ENCODE results near the gene TFPI. TPM values are rescaled to one million over a fixed set of nuclear protein-coding genes. Genes with fewer than 3 reads are reported as not detected.
A peak's percentile ranks its signal among the peaks of the same experiment; 100 is the strongest.

Gene TFPI
- total RNA-seq, 1 experiment from 2014 or later, result 129 TPM

- intact Hi-C loops (cut with micrococcal nuclease; ENCODE audit: unreplicated experiment), result no loop called here
- DNase-seq (ENCODE audit: low read depth, low spot score), result no peak
- H3K9me3 ChIP-seq (ENCODE audit: control insufficient read depth, insufficient read depth, low read depth, low read length), result no peaks in the 10 kb centered on the region; the same call in 1 of the 2 replicates
- H3K4me3 ChIP-seq (ENCODE audit: low read depth in 2 of 2, low read length in 2 of 2), result no peak overlapping the region
- in situ Hi-C loops (cut with HindIII; ENCODE audit: low pct_unique_long_range_greater_than_20kb, low sequenced_read_pairs), result no loop called here
- H3K36me3 ChIP-seq (ENCODE audit: control insufficient read depth, insufficient read depth, low read length), result no peaks in the 10 kb centered on the region
- no peaks in the 10 kb centered on the region; the same call in 1 of the 2 replicates for H3K4me1 ChIP-seq (ENCODE audit: control insufficient read depth, insufficient read depth, low read length)
- no peaks in the 10 kb centered on the region for H3K27me3 ChIP-seq (ENCODE audit: control insufficient read depth, insufficient read depth, low read length)
- ATAC-seq, result no peak
- ChIA-PET POLR2A (no interaction called here), CTCF (no interaction called here)
- no peak overlapping the region for H3K27ac ChIP-seq (ENCODE audit: low read length)
- no TSS peak for BruUV-seq (replicated peaks)
- TF ChIP-seq TCF7L2 (IDR thresholded peaks at IDR 0.05; ENCODE audit: low read depth, low read length) (no peak), SIN3A (IDR thresholded peaks at IDR 0.05; ENCODE audit: borderline replicate concordance, insufficient read depth, low read depth, low read length) (no peak), POLR2AphosphoS5 (IDR thresholded peaks at IDR 0.05; ENCODE audit: low read depth, low read length) (no peak), REST (IDR thresholded peaks at IDR 0.05; ENCODE audit: insufficient read depth in 1 of 2, low read depth in 2 of 2, low read length in 1 of 2) (no peak)
- TF ChIP-seq, protein P1, sequence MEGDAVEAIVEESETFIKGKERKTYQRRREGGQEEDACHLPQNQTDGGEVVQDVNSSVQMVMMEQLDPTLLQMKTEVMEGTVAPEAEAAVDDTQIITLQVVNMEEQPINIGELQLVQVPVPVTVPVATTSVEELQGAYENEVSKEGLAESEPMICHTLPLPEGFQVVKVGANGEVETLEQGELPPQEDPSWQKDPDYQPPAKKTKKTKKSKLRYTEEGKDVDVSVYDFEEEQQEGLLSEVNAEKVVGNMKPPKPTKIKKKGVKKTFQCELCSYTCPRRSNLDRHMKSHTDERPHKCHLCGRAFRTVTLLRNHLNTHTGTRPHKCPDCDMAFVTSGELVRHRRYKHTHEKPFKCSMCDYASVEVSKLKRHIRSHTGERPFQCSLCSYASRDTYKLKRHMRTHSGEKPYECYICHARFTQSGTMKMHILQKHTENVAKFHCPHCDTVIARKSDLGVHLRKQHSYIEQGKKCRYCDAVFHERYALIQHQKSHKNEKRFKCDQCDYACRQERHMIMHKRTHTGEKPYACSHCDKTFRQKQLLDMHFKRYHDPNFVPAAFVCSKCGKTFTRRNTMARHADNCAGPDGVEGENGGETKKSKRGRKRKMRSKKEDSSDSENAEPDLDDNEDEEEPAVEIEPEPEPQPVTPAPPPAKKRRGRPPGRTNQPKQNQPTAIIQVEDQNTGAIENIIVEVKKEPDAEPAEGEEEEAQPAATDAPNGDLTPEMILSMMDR (IDR thresholded peaks at IDR 0.05), result no peak
These were observed 35.9 kb upstream of the TFPI start for GRCh38 chr2:187590175-187590574.

- Histone ChIP-seq H3K9me3 (ENCODE audit: control insufficient read depth, insufficient read depth, low read depth, low read length) (no peaks in the 10 kb centered on the region; the same call in 1 of the 2 replicates), H3K4me1 (ENCODE audit: control insufficient read depth, insufficient read depth, low read length) (peaks cover 8% of the 10 kb centered on the region; the same call in 1 of the 2 replicates), H3K36me3 (ENCODE audit: control insufficient read depth, insufficient read depth, low read length) (no peaks in the 10 kb centered on the region), H3K4me3 (ENCODE audit: low read depth in 2 of 2, low read length in 2 of 2) (no peak overlapping the region), H3K27me3 (ENCODE audit: control insufficient read depth, insufficient read depth, low read length) (no peaks in the 10 kb centered on the region), H3K27ac (ENCODE audit: low read length) (peak overlapping the region; percentile 35; the same call in 1 of the 2 replicates)
- TF ChIP-seq POLR2AphosphoS5 (IDR thresholded peaks at IDR 0.05; ENCODE audit: low read depth, low read length), result no peak
- no peak for TF ChIP-seq SIN3A (IDR thresholded peaks at IDR 0.05; ENCODE audit: borderline replicate concordance, insufficient read depth, low read depth, low read length)
- TF ChIP-seq, protein P1 (IDR thresholded peaks at IDR 0.05), result no peak
- no peak for TF ChIP-seq TCF7L2 (IDR thresholded peaks at IDR 0.05; ENCODE audit: low read depth, low read length)
- TF ChIP-seq REST (IDR thresholded peaks at IDR 0.05; ENCODE audit: insufficient read depth in 1 of 2, low read depth in 2 of 2, low read length in 1 of 2), result no peak
- ChIA-PET POLR2A (no interaction called here), CTCF (no interaction called here)
- DNase-seq (ENCODE audit: low read depth, low spot score) (no peak), ATAC-seq (no peak)
- intact Hi-C loops (cut with micrococcal nuclease; ENCODE audit: unreplicated experiment) (loop anchor here (10.0 kb wide), 2 partner anchors 709 to 721 kb away; partner anchors contain the start of gene GULP1), in situ Hi-C loops (cut with HindIII; ENCODE audit: low pct_unique_long_range_greater_than_20kb, low sequenced_read_pairs) (no loop called here)
- no TSS peak for BruUV-seq (replicated peaks)
These were observed 31.9 kb upstream of the TFPI start for GRCh38 chr2:187586011-187586641.

Data from Panc1 (cell line).